GM12865 (cell line): Measurements from ENCODE around the gene SMARCB1.

Experiments used
- DNase-seq: peaks from one replicate; pipeline ENCODE4 v3.0.0; 2010; ENCODE audit warnings: low read depth
- H3K4me3 ChIP-seq: 2 replicates; pipeline ENCODE4 v1.5.1; 2011; ENCODE audit warnings: mild to moderate bottlenecking, low read depth, low read length, control low read depth
- TF ChIP-seq, protein P1 (sequence below): IDR thresholded peaks from 2 replicates; pipeline ENCODE4 v1.5.1; 2011; ENCODE audit warnings: low read length, control low read depth, low read depth, inconsistent platforms; ENCODE audit not compliant: insufficient read depth; ENCODE audit errors: missing control alignments

The SMARCB1 gene

DNA sequence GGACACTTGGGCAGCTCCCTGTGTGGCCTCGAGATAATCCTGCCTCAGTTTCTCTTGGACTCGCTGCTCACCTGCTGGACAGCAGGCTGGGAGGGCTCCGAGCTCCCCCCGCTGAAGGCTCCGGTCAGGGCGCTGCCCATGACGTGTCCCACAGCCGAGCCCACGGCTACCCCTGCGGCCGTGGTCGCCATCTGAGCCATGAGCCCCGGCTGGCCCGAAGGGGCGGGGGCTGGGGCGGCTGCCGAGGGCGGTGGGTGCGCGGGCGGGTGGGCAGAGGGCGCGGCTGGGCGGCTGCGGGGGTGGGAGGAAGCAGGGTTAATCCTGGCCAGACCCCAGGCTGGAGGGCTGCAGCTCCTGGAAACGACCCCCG, 19.5 kb upstream of the SMARCB1 start:
- peak overlapping the region; percentile 88 for H3K4me3 ChIP-seq
- TF ChIP-seq, protein P1, sequence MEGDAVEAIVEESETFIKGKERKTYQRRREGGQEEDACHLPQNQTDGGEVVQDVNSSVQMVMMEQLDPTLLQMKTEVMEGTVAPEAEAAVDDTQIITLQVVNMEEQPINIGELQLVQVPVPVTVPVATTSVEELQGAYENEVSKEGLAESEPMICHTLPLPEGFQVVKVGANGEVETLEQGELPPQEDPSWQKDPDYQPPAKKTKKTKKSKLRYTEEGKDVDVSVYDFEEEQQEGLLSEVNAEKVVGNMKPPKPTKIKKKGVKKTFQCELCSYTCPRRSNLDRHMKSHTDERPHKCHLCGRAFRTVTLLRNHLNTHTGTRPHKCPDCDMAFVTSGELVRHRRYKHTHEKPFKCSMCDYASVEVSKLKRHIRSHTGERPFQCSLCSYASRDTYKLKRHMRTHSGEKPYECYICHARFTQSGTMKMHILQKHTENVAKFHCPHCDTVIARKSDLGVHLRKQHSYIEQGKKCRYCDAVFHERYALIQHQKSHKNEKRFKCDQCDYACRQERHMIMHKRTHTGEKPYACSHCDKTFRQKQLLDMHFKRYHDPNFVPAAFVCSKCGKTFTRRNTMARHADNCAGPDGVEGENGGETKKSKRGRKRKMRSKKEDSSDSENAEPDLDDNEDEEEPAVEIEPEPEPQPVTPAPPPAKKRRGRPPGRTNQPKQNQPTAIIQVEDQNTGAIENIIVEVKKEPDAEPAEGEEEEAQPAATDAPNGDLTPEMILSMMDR: no peak
- DNase-seq: no peak

DNA sequence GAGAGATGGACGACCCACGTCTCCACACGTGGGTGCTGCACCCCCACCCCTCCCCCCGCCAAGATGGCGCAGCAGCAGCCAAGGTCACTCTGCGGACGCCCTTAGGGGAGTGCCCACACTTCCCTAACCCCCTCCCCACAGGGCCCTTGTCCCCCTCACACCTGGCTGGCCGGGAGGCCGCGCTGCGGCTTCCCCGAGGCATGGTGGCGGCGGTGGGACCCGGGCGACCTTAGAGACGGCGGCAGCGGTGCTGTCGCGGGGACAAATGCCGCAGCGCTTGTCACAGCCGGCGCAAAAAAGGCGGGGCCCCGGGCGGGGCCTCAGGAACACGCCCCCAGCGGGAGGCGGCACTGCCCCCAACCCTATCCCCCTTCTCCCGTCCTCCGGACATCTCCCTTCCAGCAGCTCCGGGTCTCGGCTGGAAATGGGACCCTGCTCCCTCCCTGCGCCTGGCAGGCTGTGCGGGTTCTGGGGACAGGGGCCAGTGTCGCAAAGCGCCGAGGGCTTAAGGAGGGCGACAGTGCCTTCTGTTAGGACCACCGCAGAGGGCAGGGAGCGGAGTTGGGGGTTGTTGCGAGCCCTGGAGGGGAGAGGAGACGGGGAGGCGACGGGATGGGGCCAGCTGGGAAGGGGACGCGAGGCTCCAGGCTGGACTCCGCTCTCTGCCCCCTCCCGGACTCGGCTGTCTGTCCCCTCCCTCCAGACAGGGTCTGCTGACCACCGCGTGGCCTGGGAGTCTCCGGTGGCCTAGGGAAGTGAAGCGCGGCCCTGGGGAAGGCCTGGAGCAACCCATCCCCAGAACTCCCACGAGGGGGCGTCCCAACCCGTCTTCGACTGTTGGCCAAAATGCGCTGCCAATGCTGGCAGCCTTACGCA, 18.9 kb upstream of the SMARCB1 start, which contains the start of gene CHCHD10:
TSS of gene CHCHD10 (minus strand) at position 300 of the 876 bp plus-strand sequence. CDS start at position 202, 98 bp downstream.
- peak within 1 kb of the TSS; percentile 88 for H3K4me3 ChIP-seq
- DNase-seq: peak; percentile 84
- TF ChIP-seq, protein P1: peak; percentile 70

DNA sequence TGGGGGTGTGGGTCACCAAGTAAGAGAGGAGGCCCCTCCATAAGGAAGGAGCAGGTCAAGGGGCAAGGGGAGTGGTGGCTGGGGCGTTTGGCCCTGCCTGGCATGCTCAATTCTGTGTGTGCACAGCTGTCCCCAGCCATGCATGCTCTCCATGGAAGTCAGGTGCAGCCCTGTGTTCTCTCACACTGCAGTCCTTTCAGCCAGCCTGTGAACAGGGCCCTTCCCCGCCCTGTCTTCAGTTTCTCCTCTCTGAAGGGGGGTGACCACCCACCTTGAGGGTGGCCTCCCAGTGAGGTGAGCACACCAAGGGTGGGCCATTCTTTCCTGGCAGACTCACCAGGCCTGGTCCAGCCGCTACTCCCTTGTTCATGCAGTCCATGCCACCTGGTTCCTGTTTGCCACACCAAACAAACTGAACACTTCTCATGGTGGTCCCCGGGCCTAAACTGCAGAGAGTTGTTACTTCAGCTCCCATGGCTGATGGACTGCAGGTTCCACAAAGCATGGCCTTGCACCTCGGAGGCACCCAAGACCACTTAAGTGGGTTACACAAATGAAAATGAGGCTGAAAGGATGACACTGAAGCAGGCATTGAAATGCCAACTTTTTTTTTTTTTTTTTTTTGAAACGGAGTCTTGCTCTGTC, 17.3 kb upstream of the SMARCB1 start:
- no peak overlapping the region for H3K4me3 ChIP-seq
- no peak for DNase-seq
- TF ChIP-seq, protein P1: no peak

DNA sequence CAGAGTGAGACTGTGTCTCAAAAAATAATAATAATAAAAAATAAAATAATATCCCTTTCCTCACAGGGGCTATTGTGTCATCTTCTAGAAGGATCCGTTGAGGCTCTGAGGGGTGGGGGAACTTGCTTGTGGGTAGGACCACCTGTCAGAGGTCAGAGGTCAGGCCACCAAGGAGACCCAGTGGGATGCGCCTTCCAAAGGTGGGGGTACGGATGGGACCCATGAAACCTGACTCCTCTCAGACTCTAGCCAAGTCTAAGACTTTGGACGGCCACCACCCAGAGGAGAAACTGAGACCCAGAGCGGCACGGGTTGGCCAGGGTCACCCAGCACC, 14.5 kb upstream of the SMARCB1 start:
- peak overlapping the region; percentile 28 for H3K4me3 ChIP-seq
- TF ChIP-seq, protein P1: no peak
- DNase-seq: no peak

DNA sequence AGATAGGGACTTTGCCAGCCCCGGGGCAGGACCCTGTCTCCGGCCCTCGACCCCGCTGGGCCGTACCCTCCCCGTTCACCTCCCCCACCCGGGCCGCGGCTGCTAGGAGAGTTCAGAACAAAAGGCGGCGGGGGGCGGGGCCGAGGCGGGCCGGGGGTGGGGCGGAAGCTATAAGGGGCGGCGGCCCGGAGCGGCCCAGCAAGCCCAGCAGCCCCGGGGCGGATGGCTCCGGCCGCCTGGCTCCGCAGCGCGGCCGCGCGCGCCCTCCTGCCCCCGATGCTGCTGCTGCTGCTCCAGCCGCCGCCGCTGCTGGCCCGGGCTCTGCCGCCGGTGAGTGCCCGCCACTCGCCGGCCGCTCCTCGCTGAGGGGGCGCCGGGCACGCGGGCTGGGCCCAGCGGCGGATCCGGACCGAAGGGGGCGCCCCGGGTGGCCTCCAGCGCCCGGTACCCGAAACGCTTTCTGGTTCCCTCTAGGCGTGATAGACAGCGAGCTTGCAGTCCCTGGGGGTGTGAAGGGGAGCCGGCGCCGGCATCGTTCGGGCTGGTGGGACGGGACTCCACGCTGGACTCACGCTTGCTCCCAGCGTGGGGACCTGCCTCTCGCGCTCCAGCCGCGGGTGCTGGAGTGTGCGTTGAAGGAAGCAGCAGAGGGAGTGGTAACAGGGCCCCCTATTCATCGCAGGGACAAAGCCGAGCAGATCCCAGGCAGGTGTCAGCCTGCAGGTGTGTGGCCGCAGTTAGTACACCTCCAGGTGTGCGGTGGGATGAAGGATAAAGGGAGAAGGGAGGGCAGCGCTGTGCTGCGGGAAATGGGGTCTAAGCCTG, 13.9 kb upstream of the SMARCB1 start, which contains the start of gene MMP11:
TSS of gene MMP11 (plus strand) at position 201 of the 825 bp plus-strand sequence. CDS start at position 223, 22 bp downstream.
- DNase-seq: peak; percentile 58
- TF ChIP-seq, protein P1: no peak
- H3K4me3 ChIP-seq: peak within 1 kb of the TSS; percentile 28

DNA sequence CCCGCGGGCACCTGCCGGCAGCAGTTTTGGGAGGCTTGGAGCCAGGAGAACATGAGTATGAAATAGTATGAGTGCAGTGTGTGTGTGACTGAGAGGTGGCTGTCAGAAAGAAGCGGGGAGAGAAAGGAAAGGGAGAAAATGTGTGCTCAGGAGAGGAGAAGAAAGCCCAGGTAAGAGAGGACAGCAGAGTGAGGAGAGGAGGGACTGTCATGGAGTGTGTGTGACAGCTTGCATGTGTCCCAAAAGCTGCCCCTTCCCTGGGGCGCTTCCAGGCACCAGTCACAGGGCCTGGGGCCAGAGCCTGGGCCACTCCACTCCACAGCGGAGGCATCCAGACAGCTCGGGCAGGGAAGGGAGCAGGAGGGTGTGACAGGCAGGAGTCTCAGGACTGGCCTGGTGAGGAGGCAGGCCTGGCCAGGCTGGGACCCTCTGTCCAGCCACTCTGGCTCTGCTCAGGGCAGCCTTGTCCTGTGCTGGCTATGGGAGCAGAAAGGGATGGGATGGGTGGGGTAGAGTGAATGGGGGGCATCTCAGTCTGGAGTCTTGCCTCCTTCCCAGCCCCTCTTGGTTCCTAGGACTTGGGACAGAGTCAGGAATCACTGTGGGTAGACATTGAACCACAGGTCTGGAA, 13.2 kb upstream of the SMARCB1 start:
- TF ChIP-seq, protein P1: no peak
- DNase-seq: no peak
- no peak overlapping the region for H3K4me3 ChIP-seq
